GM18519 (cell line): ENCODE measurements around the gene MAST1.
"Not testable (repeated sequence)": the region's sequence is repeated elsewhere in the genome, so short reads cannot be mapped to it uniquely, and the experiment has no call there.

ENCODE experiments used
- ATAC-seq: cut with Tn5 transposase; IDR thresholded peaks from one replicate; pipeline ENCODE4 v1.9.1; 2021; ENCODE audit warnings: mild to moderate bottlenecking, moderate library complexity; ENCODE audit not compliant: unreplicated experiment, low FRiP score

The MAST1 gene

DNA sequence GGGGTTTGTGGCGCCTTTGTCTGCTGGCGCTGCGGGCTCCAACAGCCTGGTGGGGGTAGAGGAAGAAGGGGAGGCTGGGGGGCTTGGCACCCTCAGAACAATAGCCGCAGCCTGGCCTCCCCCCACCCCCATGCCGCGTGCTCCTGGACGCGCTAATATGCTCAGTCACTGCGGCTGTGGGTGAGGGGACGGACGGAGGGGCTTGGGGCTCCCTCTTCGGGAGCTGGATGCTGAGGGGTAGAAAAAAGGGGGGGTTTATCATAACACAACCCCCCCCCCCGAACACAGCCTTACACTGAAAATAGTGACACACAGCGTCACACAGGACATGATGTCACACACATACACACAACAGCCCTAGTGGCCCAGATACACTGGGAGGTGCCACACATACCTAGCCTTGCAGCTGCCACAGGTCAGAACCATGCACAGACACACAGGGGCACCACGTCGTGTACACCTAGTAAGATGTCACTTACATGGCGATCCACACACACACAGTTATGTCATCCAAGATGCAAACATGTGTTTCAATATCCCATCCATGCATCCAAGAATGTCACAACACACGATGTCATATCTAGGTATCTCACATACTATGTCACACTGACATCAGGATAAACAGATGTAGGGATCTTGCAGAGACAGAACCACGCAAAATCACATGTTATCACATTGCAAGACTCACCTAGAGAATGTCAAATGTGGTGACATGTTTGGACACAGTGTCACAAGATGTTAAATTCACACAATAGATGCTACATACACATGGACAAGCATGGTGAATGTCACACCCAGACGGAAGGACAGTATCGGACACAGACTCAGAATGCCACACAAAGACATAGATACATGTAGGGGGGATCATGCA lies 806 bp downstream of the MAST1 start:
- ATAC-seq, result no peak

DNA sequence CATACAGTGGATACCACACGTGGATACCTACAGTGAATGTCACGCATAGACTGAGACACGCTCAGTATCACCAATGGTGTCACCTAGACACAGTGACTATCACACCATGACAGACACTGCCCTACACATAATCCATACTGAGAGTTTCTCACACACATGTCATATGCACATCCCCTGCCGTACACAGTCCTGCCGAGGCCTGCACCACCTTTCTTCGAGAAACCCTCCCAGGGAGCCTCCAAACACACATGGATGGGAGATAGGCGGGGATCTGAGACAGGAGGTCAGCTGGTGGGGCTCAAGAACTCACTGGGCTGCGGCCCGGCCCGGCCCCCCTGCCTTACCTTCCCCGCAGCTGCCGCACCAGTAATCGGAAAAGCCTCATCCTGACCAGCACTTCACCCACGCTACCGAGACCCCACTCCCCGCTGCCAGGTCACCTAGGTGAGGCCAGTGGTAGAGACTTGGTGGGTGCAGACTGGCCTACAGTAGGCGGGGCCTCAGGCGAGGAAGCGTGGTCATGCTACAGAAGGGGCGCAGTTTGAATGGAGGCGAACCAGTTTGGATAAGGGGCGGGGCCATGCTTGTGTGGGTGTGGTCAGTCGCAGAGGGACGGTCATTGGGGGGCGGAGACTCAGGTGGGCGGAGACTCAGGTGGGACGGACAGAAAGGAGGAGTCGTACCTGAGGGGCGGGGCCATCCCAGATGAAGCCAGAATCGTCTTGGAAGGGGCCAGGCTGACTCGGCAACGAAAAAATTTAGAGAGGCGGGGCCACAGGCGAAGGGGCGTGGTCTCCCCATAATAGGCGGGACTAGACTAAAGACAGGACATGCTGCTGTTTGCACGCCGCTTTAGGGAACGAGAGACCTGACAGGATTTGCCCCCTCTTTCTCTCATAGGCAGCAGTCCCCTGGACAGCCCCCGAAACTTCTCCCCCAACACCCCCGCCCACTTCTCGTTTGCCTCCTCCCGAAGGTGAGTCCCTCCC lies 2.1 kb downstream of the MAST1 start:
- ATAC-seq, result no peak

DNA sequence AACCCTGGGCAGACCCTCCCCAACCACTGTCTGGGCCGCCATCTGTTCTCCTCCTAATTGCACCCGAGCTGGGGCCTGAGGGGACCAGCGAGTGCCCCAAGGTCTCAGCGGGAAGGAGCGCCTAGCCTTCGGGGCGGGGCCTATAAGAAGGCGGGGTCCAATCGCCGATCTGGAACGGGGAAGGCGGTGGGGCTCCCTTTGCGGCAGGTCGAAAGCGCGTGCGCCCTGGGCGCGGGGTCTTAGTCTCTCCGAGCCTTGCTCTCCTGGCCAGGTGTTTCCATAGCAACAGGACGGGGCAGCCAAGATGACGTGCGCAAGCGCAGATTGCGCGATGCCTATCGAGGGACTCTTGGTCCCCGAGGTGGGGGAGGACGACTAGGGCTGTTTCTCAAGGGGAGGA lies 2.8 kb downstream of the MAST1 start:
- ATAC-seq, result no peak

DNA sequence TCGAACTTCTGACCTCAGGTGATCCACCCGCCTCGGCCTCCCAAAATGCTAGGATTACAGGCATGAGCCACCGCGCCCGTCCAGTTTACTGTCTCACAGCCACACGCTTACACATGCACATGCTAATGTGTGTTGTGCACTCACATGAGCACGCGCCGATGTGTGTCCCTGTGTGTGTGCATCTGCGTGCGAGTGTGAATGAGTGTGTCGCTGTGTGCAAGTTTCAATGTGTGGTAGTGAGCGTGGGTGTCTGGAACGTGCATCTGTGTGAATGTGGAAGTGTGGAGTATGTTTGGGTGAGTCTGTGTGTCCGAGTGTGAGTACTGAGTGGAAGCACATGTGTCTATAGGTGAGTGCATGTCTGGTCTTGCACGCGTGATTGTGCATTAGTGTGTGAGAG lies 4.2 kb downstream of the MAST1 start:
- no peak for ATAC-seq

DNA sequence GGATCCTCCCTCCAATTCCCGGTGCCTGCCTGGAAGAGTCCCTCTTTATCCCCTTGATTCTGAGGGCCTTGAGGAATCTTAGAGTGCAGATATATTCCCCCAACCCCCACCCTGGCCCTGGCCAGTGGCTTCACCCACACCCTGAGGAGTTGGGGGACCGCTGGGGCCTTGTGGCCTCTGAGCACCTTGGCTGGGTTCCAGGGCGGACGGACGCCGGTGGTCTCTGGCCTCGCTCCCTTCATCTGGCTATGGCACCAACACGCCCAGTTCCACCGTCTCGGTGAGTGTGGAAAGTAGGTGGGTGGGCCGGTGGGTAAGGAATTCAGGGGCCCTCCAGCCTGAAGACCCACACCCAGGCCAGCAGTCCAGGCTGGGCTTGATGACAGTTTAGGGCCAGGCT lies 5.0 kb downstream of the MAST1 start:
- no peak for ATAC-seq

DNA sequence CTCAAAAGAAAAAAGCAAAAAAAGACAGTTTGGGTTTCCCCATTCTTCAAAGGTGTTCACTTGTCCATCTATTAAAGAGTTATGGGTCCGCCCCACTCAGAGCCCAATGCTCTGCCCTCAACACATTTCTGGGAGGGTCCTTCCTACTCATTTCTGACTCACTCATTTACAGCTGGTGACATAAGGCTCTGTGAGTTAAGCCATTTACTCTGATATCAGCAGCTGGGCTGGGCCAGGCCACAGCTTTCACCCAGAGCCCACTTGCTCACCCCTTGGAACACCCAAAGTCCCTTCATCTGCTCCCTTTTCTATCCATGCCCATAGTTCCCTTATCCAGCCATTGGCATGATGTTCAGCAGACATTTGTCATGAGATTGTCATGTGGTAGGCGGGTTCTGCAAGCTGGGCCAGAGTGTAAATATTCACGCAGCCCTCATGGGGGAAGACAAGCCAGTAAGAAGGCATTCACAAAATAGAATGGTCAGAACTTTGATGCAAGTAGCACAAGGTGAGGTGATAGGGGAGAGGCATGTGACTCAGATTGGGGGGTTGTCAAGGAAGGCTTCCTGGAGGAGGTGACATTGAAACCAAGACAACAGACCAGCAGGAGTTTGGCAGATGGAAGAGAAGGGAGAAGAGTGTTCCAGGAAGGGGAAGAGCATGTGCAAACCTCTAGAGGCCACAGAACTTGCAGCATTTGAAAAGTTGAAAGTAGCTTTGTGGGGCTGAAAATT lies 5.9 kb downstream of the MAST1 start:
- no peak for ATAC-seq

DNA sequence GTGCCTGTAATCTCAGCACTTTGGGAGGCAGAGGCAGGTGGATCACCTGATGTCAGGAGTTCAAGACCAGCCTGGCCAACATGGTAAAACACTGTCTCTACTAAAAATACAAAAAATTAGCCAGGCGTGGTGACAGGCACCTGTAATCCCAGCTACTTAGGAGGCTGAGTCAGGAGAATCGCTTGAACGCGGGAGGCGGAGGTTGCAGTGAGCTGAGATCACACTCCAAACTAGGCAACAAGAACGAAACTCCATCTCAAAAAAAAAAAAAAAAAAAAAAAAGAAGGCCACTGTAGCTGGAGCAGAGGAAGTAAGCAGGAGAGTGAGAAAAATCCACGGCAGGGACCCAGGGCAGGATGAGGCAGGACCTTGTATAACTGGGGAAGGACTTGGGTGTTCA lies 8.3 kb downstream of the MAST1 start:
- ATAC-seq, result not testable (repeated sequence)

DNA sequence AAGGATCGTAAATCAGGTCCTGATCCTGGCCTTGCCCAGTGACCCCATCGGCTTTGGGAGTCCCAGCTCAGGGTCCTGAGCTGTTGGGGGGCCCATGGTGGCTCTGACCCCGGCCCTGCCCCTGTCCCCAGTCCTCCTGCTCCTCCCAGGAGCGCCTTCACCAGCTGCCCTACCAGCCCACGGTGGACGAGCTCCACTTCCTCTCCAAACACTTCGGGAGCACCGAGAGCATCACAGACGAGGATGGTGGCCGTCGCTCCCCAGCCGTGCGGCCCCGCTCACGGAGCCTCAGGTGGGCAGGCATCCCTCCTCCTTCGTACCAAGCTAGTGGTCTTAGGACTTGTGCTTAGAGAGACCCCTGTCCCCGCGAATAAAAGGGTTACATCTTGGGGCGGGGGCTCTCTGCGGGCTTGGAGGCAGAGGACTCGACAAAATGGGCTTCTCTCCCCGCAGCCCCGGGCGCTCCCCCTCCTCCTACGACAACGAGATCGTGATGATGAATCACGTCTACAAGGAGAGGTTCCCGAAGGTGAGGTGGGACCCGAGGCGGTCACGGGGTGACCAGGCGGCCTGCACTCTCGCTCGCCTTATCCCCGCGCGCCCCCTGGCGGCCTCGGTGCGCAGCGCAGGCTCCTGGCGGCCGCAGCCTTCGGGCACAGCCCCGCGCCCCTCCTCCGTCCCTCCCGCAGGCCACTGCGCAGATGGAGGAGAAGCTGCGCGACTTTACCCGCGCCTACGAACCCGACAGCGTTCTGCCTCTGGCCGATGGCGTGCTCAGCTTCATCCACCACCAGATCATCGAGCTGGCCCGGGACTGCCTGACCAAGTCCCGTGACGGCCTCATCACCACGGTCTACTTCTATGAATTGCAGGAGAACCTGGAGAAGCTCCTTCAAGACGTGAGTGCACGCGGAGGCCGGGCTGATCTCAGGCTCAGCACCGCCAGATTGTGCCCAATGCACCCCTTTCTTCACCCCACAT lies 9.1 kb downstream of the MAST1 start:
- no peak for ATAC-seq

DNA sequence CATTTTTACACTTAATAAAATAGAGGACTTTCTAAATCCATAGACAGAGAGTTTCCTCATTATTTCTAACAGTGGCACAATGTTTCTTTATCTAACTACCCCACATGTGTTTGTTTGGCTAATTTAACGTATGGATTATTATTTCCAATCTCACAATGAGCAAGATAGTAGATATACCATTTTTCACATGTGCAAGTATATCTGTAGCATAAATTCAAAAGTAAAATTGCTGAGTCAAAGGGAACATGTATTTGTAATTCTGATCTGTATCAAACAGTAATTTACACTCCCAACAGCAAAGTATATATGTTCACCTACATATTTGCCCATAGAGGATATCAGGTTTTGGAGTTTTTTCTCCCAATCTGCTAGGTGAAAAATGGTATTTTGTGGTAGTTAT lies 18.3 kb downstream of the MAST1 start:
- no peak for ATAC-seq

DNA sequence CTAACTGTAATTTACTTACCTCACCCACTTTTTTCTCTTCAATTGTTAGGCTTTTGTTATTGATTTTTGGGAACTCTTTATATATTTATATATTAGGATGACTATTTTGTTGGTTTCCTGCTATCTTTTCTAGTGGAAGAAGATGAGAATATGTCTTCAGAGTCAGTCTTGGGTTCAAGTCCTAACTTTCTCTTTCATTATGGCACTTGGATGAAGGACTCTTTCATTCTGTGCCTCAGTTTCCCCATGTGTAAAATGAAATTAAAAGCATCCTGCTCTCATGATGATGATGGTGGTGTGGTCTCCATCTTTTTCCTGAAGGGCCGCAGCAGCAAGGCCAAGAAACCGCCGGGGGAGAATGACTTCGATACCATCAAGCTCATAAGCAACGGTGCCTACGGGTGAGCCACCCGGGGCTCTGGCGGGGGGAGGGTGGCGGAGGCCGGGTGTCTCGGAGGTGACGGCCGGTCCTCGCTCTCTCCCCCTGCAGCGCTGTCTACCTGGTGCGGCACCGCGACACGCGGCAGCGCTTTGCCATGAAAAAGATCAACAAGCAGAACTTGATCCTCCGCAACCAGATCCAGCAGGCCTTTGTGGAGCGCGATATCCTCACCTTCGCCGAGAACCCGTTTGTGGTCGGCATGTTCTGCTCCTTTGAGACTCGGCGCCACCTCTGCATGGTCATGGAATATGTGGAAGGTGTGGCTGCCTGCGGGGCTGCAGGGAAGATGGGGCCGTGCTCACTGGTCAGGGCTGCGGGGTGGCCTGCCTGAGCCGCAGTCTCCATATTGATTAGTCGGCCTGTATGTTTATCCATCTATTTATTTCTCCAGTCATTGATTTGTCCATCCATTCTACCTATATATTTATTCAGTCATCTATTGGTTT lies 20.0 kb downstream of the MAST1 start:
- no peak for ATAC-seq

DNA sequence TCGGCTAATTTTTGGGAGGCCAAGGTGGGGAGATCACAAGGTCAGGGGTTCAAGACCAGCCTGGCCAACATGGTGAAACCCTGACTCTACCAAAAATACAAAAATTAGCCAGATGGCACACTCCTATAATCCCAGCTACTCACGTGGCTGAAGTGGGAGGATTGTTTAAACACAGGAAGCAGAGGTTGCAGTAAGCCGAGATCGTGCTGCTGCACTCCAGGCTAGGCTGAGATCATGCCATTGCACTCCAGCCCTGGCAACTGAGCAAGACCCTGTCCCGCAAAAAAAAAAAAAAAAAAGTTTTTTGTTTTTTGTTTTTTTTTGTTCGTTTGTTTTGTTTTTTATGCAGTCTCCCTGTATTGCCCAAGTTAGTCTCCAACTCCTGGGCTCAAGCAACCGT lies 21.2 kb downstream of the MAST1 start:
- no peak for ATAC-seq

DNA sequence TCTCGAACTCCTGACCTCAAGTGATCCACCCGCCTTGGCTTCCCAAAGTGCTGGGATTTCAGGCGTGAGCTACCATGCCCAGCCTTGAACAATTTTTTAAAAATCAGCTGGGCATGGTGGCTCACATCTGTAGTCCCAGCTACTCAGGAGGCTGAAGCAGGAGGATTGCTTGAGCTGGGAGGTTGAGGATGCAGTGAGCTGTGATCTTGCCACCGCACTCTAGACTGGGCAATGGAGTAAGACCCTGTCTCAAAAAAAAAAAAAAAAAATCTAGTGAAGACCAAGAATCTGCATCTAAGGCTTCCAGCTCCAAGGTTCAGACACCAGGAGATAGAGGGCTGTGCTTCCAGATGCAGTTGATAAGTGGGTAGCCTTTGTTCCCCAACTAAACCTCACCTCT lies 25.8 kb downstream of the MAST1 start:
- no peak for ATAC-seq

DNA sequence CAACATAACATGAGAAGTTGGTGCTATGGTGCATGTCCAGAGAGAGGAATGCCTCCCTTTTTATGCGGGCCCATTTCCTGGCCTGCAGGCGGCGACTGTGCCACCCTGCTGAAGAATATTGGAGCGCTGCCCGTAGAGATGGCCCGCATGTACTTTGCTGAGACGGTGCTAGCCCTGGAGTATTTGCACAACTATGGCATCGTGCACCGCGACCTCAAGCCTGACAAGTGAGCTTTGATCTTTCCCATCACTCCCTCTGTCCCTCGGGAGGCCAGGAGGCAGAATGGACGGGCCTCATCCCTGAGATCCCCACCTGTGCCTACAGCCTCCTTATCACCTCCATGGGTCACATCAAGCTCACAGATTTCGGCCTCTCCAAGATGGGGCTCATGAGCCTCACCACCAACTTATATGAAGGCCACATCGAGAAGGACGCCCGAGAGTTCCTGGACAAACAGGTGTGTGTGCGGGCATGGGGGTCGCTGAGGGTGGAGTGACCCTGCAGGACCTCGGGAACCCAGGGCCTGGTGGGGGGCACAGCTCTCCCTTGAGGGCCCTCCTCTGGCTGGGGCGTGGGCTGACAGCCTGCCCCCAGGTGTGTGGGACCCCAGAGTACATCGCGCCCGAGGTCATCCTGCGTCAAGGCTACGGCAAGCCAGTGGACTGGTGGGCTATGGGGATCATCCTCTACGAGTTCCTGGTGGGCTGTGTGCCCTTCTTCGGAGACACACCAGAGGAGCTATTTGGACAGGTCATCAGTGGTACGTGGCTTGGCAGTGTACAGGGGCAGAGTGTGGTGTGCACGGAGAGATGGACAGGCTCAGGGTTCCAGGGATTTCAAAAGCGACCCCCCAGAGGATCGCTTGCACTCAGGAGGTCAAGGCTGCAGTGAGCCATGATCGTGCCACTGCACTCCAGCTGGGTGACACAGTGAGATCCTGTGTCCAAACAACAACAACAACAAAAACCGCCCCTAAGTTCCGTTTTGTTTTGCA lies 26.7 kb downstream of the MAST1 start:
- ATAC-seq, result no peak

DNA sequence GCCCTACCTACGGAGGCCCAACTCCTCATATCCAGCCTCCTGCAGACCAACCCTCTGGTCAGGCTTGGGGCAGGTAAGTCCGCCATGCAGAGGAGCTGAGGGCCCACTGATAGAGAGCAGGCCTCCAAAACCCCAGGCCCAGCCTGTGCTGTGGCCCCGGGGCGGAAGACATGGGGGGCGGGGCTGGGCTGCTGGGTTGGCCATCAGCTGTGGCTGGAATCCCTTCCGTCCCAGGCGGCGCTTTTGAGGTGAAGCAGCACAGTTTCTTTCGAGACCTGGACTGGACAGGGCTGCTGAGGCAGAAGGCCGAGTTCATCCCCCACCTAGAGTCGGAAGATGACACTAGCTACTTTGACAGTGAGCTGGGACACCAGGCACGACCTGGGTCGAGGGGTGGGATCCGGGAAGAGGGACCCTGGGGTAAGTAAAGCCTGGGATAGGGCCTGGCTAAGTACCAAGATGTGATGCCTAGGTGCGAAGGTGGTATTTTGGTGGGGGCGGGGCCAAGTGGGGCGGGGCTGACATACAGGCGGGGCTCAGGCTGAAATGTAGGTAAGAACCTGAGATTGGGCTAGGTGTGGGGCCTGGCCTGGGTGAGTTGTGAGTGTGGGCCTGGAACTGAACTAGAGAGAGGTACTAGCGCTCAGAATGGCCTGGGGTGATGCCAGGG lies 27.6 kb downstream of the MAST1 start:
- no peak for ATAC-seq

DNA sequence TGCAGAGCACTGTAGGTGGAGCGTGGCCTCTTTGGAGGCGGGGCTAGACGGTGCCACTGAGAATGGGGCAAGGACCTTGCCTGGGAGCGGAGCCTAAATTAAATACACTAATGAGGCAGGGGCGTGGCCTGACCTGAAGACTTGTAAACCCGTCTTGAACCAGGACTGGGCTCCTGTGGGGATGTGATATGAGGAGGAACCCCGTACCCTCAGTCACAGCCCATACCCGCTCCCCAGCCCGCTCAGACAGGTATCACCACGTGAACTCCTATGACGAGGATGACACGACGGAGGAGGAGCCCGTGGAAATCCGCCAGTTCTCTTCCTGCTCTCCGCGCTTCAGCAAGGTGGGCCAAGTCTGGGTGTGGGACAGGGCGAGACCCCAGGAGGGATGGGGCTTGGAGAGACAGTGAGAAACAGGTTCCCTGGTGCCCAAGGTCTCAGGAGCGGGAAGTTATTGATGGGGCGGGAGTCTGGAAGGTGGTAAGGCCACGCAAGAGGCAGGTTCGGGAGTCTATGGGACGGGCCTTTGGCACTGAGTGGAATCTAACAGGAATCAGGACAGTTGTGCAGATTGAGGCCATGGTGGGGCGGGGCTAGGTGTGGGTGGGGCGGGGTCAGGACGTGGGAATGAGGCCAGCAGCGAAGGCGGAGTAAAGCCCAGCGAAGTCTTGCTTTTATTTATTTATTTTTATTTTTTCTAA lies 28.3 kb downstream of the MAST1 start:
- no peak for ATAC-seq
